Gastrocnemius medialis (tissue), 4 donors: ENCODE results near the gene MT1H. TPM values are rescaled to one million over a fixed set of nuclear protein-coding genes. Genes with fewer than 3 reads are reported as not detected.

Experiments
- total RNA-seq, 4 donors: library from RNA; depleted of rRNA; stranded (reverse); fragments of >200 nt; gene quantifications; one replicate each; pipeline versions ENCODE4 v1.1.0 to v1.2.3, GENCODE V29; 2016

The MT1H gene
- total RNA-seq, 4 donors from 2014 or later: not detected

Other genes starting within 250 kb of the MT1H start
- 100 to 1,000 TPM; 349 to 951 (median 571) TPM for gene AMFR, start 244.3 kb upstream of the MT1H start, total RNA-seq
- 10 to 100 TPM; 24.3 to 71.5 (median 35.9) TPM for gene NUDT21, start 218.5 kb upstream of the MT1H start, total RNA-seq
- gene OGFOD1, start 218.3 kb upstream of the MT1H start, total RNA-seq: 100 to 1,000 TPM in 1 of 4 donors, 10 to 100 TPM in 3; 86.1 to 115 (median 92.9) TPM
- 10 to 100 TPM; 25.2 to 52.0 (median 28.6) TPM for gene BBS2, start 149.8 kb upstream of the MT1H start, total RNA-seq
- gene MT4, start 104.7 kb upstream of the MT1H start, total RNA-seq: not detected
- not detected for gene MT3, start 80.3 kb upstream of the MT1H start, total RNA-seq
- 1,000 to 10,000 TPM in 1 of 4 donors, 100 to 1,000 TPM in 3; 250 to 1,131 (median 795) TPM for gene MT2A, start 61.2 kb upstream of the MT1H start, total RNA-seq
- 100 to 1,000 TPM in 3 of 4 donors, 10 to 100 TPM in 1; 63.0 to 434 (median 267) TPM for gene MT1E, start 44.0 kb upstream of the MT1H start, total RNA-seq
- 1 to 10 TPM in 3 of 4 donors, not detected in 1; 5.3 to 10.0 (median 7.3) TPM for gene MT1M, start 37.2 kb upstream of the MT1H start, total RNA-seq
- 10 to 100 TPM in 3 of 4 donors, not detected in 1; 17.3 to 34.9 (median 20.2) TPM for gene MT1A, start 31.1 kb upstream of the MT1H start, total RNA-seq
- not detected for gene MT1B, start 17.9 kb upstream of the MT1H start, total RNA-seq
- gene MT1F, start 11.9 kb upstream of the MT1H start, total RNA-seq: 1 to 10 TPM in 1 of 4 donors, not detected in 3; 3.2 TPM
- gene MT1G, start 1.7 kb upstream of the MT1H start, total RNA-seq: 1 to 10 TPM in 2 of 4 donors, not detected in 2; 3.5 to 4.6 TPM
- over 10,000 TPM in 1 of 4 donors, 1,000 to 10,000 TPM in 3; 3,871 to 10,589 (median 6,239) TPM for gene MT1X, start 12.7 kb downstream of the MT1H start, total RNA-seq
- gene NUP93, start 60.3 kb downstream of the MT1H start, total RNA-seq: 10 to 100 TPM; 12.9 to 30.7 (median 23.0) TPM
- gene SLC12A3, start 195.4 kb downstream of the MT1H start, total RNA-seq: not detected